ENCODE measurements around the gene TMEM204.

DNA sequence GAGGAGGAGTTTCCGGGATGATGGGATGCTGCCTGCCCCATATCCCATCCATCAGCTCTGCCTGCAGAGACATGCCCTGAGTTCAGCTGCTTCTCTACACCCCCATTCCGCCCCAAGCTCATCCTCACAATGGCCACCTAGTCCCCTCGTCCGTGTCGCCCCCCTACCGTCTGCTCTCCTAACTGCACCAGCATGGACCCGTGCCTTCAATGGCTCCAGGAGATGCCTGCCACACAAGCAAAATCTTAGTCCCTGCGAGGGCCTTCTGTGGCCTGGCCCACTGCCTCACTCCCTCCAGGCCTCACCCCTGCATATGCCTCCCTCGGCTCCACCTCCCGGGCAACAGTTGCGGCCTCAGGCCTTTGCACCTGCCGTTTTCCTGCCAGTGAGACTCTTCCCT lies 42.1 kb upstream of the TMEM204 start:
- TF ChIP-seq, protein P1, sequence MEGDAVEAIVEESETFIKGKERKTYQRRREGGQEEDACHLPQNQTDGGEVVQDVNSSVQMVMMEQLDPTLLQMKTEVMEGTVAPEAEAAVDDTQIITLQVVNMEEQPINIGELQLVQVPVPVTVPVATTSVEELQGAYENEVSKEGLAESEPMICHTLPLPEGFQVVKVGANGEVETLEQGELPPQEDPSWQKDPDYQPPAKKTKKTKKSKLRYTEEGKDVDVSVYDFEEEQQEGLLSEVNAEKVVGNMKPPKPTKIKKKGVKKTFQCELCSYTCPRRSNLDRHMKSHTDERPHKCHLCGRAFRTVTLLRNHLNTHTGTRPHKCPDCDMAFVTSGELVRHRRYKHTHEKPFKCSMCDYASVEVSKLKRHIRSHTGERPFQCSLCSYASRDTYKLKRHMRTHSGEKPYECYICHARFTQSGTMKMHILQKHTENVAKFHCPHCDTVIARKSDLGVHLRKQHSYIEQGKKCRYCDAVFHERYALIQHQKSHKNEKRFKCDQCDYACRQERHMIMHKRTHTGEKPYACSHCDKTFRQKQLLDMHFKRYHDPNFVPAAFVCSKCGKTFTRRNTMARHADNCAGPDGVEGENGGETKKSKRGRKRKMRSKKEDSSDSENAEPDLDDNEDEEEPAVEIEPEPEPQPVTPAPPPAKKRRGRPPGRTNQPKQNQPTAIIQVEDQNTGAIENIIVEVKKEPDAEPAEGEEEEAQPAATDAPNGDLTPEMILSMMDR (IDR thresholded peaks at IDR 0.05): no peak
- TF ChIP-seq POLR2A (IDR thresholded peaks at IDR 0.05): no peak

All from thyroid gland (tissue), 4 donors.